BLaER1 treated with 17β-estradiol and CSF1 and Interleukin-3, amounts not matched to agents 10 nM and 100 nM (cell line): ENCODE data around the gene MYOZ2.
"Not testable (repeated sequence)": the region's sequence is repeated elsewhere in the genome, so short reads cannot be mapped to it uniquely, and the experiment has no call there.

Experiments used
- H3K27ac ChIP-seq, 11 experiments: shearing (Covaris generic); formaldehyde crosslinking; 2 replicates each; pipeline ENCODE4 v1.8.1; 2022
- H3K27me3 ChIP-seq, 11 experiments: shearing (Covaris generic); formaldehyde crosslinking; 2 replicates each; pipeline ENCODE4 v1.8.1; 2022
- H3K36me3 ChIP-seq, 11 experiments: shearing (Covaris generic); formaldehyde crosslinking; 2 replicates each; pipeline ENCODE4 v1.8.1; 2022
- H3K4me1 ChIP-seq, 10 experiments: shearing (Covaris generic); formaldehyde crosslinking; 2 replicates each; pipeline ENCODE4 v1.8.1; 2022
- H3K4me2 ChIP-seq, 11 experiments: shearing (Covaris generic); formaldehyde crosslinking; 2 replicates each; pipeline ENCODE4 v1.8.1; 2022
- H3K4me3 ChIP-seq, 10 experiments: shearing (Covaris generic); formaldehyde crosslinking; 2 replicates each; pipeline ENCODE4 v1.8.1; 2022
- H3K9ac ChIP-seq, 11 experiments: shearing (Covaris generic); formaldehyde crosslinking; 2 replicates each; pipeline ENCODE4 v1.8.1; 2022
- H3K9me3 ChIP-seq, 11 experiments: shearing (Covaris generic); formaldehyde crosslinking; replicated peaks in 1 of 11; 2 replicates each; pipeline ENCODE4 v1.8.1; 2022
- H4K20me1 ChIP-seq, 11 experiments: shearing (Covaris generic); formaldehyde crosslinking; 2 replicates each; pipeline ENCODE4 v1.8.1; 2022
- Cebpa-rat ChIP-seq, 11 experiments: shearing (Covaris generic); IDR thresholded peaks; 2 replicates each; pipeline ENCODE4 v1.8.1; 2022

The MYOZ2 gene

GRCh38 chr4:119138046-119138445 lies 2.4 kb downstream of the MYOZ2 start:
- peak overlapping the region in 2 of 11 experiments; percentile 69 to 89; a peak in 1 of 22 replicates for H3K4me2 ChIP-seq

GRCh38 chr4:119139311-119139710 lies 3.7 kb downstream of the MYOZ2 start:
- Histone ChIP-seq H3K9me3 (no peaks in the 10 kb centered on the region), H3K36me3 (no peaks in the 10 kb centered on the region), H3K4me2 (peak overlapping the region; percentile 66 to 89 (median 80)), H3K27ac (peak overlapping the region in 9 of 11 experiments; percentile 21 to 73 (median 51); a peak in 15 of 22 replicates), H3K4me1 (peaks cover 19 to 33% (median 26%) of the 10 kb centered on the region in 10 experiments), H3K9ac (peak overlapping the region in 3 of 11 experiments; percentile 42 to 45 (median 43); a peak in 3 of 22 replicates), H3K27me3 (no peaks in the 10 kb centered on the region), H4K20me1 (no peaks in the 10 kb centered on the region), H3K4me3 (peak overlapping the region in 3 of 10 experiments; percentile 18 to 28 (median 24); a peak in 3 of 20 replicates)
- no peak for TF ChIP-seq Cebpa-rat (IDR thresholded peaks at IDR 0.05)

More at GRCh38 chr4:119138046-119138445, 2.4 kb downstream of the MYOZ2 start:
- no peak for TF ChIP-seq Cebpa-rat (IDR thresholded peaks at IDR 0.05)
- H4K20me1 ChIP-seq: no peaks in the 10 kb centered on the region
- H3K4me1 ChIP-seq: peaks cover 19 to 33% (median 26%) of the 10 kb centered on the region in 10 experiments
- no peaks in the 10 kb centered on the region for H3K36me3 ChIP-seq
- no peak overlapping the region for H3K4me3 ChIP-seq
- no peak overlapping the region for H3K9ac ChIP-seq
- no peak overlapping the region for H3K27ac ChIP-seq
- no peaks in the 10 kb centered on the region for H3K9me3 ChIP-seq
- no peaks in the 10 kb centered on the region for H3K27me3 ChIP-seq

- Histone ChIP-seq H3K4me1 (peaks cover 19 to 33% (median 26%) of the 10 kb centered on the region in 10 experiments), H3K4me3 (peak overlapping the region in 3 of 10 experiments; percentile 18 to 28 (median 24); a peak in 3 of 20 replicates), H3K36me3 (no peaks in the 10 kb centered on the region), H3K4me2 (peak overlapping the region; percentile 66 to 89 (median 80)), H3K9me3 (no peaks in the 10 kb centered on the region), H3K27ac (peak overlapping the region in 9 of 11 experiments; percentile 21 to 73 (median 51); a peak in 15 of 22 replicates), H4K20me1 (no peaks in the 10 kb centered on the region), H3K9ac (peak overlapping the region in 4 of 11 experiments; percentile 32 to 45 (median 42); a peak in 5 of 22 replicates), H3K27me3 (no peaks in the 10 kb centered on the region)
- no peak for TF ChIP-seq Cebpa-rat (IDR thresholded peaks at IDR 0.05)
Observed at GRCh38 chr4:119139822-119140252, 4.2 kb downstream of the MYOZ2 start.

- H3K9ac ChIP-seq, H3K27ac ChIP-seq, H4K20me1 ChIP-seq: not testable (repeated sequence)
Observed at GRCh38 chr4:119141283-119141682, 5.7 kb downstream of the MYOZ2 start.

GRCh38 chr4:119142833-119143232 lies 7.2 kb downstream of the MYOZ2 start:
- no peak overlapping the region for H3K9ac ChIP-seq
- no peak for TF ChIP-seq Cebpa-rat (IDR thresholded peaks at IDR 0.05)
- no peak overlapping the region for H3K4me3 ChIP-seq

More at GRCh38 chr4:119141283-119141682, 5.7 kb downstream of the MYOZ2 start:
- not testable (repeated sequence) for H3K4me2 ChIP-seq, H3K4me3 ChIP-seq, H3K27me3 ChIP-seq, H3K9me3 ChIP-seq, H3K36me3 ChIP-seq
- peaks cover 17 to 33% (median 26%) of the 10 kb centered on the region in 10 experiments for H3K4me1 ChIP-seq

GRCh38 chr4:119143341-119143740 lies 7.7 kb downstream of the MYOZ2 start:
- not testable (repeated sequence) for H3K4me2 ChIP-seq, H3K27ac ChIP-seq, H3K9me3 ChIP-seq, H3K27me3 ChIP-seq, H3K4me3 ChIP-seq, H3K36me3 ChIP-seq, H3K9ac ChIP-seq, H4K20me1 ChIP-seq
- H3K4me1 ChIP-seq: peaks cover 17 to 27% (median 22%) of the 10 kb centered on the region in 10 experiments

More at GRCh38 chr4:119142833-119143232, 7.2 kb downstream of the MYOZ2 start:
- Histone ChIP-seq H3K27ac (no peak overlapping the region), H3K27me3 (no peaks in the 10 kb centered on the region), H3K9me3 (no peaks in the 10 kb centered on the region), H4K20me1 (no peaks in the 10 kb centered on the region), H3K4me2 (no peak overlapping the region), H3K36me3 (no peaks in the 10 kb centered on the region), H3K4me1 (peaks cover 17 to 32% (median 26%) of the 10 kb centered on the region in 10 experiments)

- Histone ChIP-seq H3K4me3 (no peak overlapping the region), H4K20me1 (no peaks in the 10 kb centered on the region), H3K27ac (no peak overlapping the region), H3K4me1 (no peaks in the 10 kb centered on the region), H3K9me3 (no peaks in the 10 kb centered on the region), H3K4me2 (no peak overlapping the region), H3K27me3 (no peaks in the 10 kb centered on the region), H3K36me3 (no peaks in the 10 kb centered on the region), H3K9ac (no peak overlapping the region)
- no peak for TF ChIP-seq Cebpa-rat (IDR thresholded peaks at IDR 0.05)
Observed at GRCh38 chr4:119149110-119149509, 13.5 kb downstream of the MYOZ2 start.

GRCh38 chr4:119151161-119151560 lies 15.5 kb downstream of the MYOZ2 start:
- no peaks in the 10 kb centered on the region for H3K9me3 ChIP-seq
- no peak for TF ChIP-seq Cebpa-rat (IDR thresholded peaks at IDR 0.05)
- no peaks in the 10 kb centered on the region for H4K20me1 ChIP-seq
- no peak overlapping the region for H3K4me3 ChIP-seq
- no peak overlapping the region for H3K9ac ChIP-seq
- H3K27ac ChIP-seq: no peak overlapping the region
- no peaks in the 10 kb centered on the region for H3K36me3 ChIP-seq
- peaks cover 0 to 3% (median 0%) of the 10 kb centered on the region in 10 experiments; a peak in 1 of 20 replicates for H3K4me1 ChIP-seq
- H3K27me3 ChIP-seq: no peaks in the 10 kb centered on the region
- H3K4me2 ChIP-seq: no peak overlapping the region

- Histone ChIP-seq H4K20me1 (no peaks in the 10 kb centered on the region), H3K27ac (no peak overlapping the region), H3K9me3 (no peaks in the 10 kb centered on the region), H3K27me3 (no peaks in the 10 kb centered on the region), H3K36me3 (no peaks in the 10 kb centered on the region), H3K4me3 (no peak overlapping the region), H3K4me2 (no peak overlapping the region), H3K4me1 (peaks cover 0 to 3% (median 0%) of the 10 kb centered on the region in 10 experiments; a peak in 1 of 20 replicates), H3K9ac (no peak overlapping the region)
- TF ChIP-seq Cebpa-rat (IDR thresholded peaks at IDR 0.05): no peak
Observed at GRCh38 chr4:119152741-119153140, 17.1 kb downstream of the MYOZ2 start.

GRCh38 chr4:119162174-119162573 lies 26.5 kb downstream of the MYOZ2 start:
- Histone ChIP-seq H3K4me1 (no peaks in the 10 kb centered on the region), H3K4me3 (no peak overlapping the region), H4K20me1 (no peaks in the 10 kb centered on the region), H3K36me3 (no peaks in the 10 kb centered on the region), H3K9me3 (no peaks in the 10 kb centered on the region), H3K27me3 (no peaks in the 10 kb centered on the region), H3K9ac (no peak overlapping the region), H3K4me2 (no peak overlapping the region), H3K27ac (no peak overlapping the region)
- no peak for TF ChIP-seq Cebpa-rat (IDR thresholded peaks at IDR 0.05)
